Skeletal muscle satellite cell (primary cell): ENCODE data around the gene KPNB1.
A peak's percentile ranks its signal among the peaks of the same experiment; 100 is the strongest.

Source experiments
- H3K27me3 ChIP-seq: 2 replicates; pipeline ENCODE4 v1.7.0; 2013; ENCODE audit warnings: low read length; ENCODE audit not compliant: control insufficient read depth, insufficient read depth
- H3K36me3 ChIP-seq: 2 replicates; pipeline ENCODE4 v1.7.0; 2013; ENCODE audit warnings: mild to moderate bottlenecking, control low read depth, low read length; ENCODE audit not compliant: insufficient read depth
- H3K4me1 ChIP-seq: 2 replicates; pipeline ENCODE4 v1.7.0; 2013; ENCODE audit warnings: low read length; ENCODE audit not compliant: control insufficient read depth, insufficient read depth
- H3K4me2 ChIP-seq: 2 replicates; pipeline ENCODE4 v1.7.0; 2013; ENCODE audit warnings: mild to moderate bottlenecking, low read length
- H3K4me3 ChIP-seq: 2 replicates; pipeline ENCODE4 v1.7.0; 2013; ENCODE audit warnings: low read length
- H3K9ac ChIP-seq: 2 replicates; pipeline ENCODE4 v1.7.0; 2013; ENCODE audit warnings: mild to moderate bottlenecking, low read depth, low read length, moderate library complexity
- H3K9me3 ChIP-seq: replicated peaks from 2 replicates; pipeline ENCODE4 v1.7.0; 2013; ENCODE audit warnings: mild to moderate bottlenecking, control low read depth, low read length

KPNB1 gene

GRCh38 chr17:47717979-47718621 is 68.4 kb downstream of the KPNB1 start:
- H3K4me3 ChIP-seq: no peak overlapping the region
- no peaks in the 10 kb centered on the region for H3K36me3 ChIP-seq
- H3K4me1 ChIP-seq: peaks cover 37% of the 10 kb centered on the region
- no peak overlapping the region for H3K4me2 ChIP-seq
- H3K9me3 ChIP-seq: no peaks in the 10 kb centered on the region
- peaks cover 93% of the 10 kb centered on the region for H3K27me3 ChIP-seq
- no peak overlapping the region for H3K9ac ChIP-seq

- Histone ChIP-seq H3K4me1 (peaks cover 37% of the 10 kb centered on the region), H3K27me3 (peaks cover 91% of the 10 kb centered on the region), H3K4me2 (peak overlapping the region; percentile 57), H3K9me3 (no peaks in the 10 kb centered on the region), H3K4me3 (no peak overlapping the region), H3K36me3 (no peaks in the 10 kb centered on the region), H3K9ac (no peak overlapping the region)
These were observed 69.1 kb downstream of the KPNB1 start for GRCh38 chr17:47718634-47719405.

- Histone ChIP-seq H3K9me3 (no peaks in the 10 kb centered on the region), H3K4me1 (peaks cover 37% of the 10 kb centered on the region), H3K4me3 (no peak overlapping the region)
These were observed 69.9 kb downstream of the KPNB1 start for GRCh38 chr17:47719411-47720152.

GRCh38 chr17:47720196-47720595 is 70.5 kb downstream of the KPNB1 start:
- no peak overlapping the region for H3K4me3 ChIP-seq
- no peak overlapping the region for H3K4me2 ChIP-seq
- H3K27me3 ChIP-seq: peaks cover 91% of the 10 kb centered on the region
- H3K36me3 ChIP-seq: no peaks in the 10 kb centered on the region
- no peak overlapping the region for H3K9ac ChIP-seq
- H3K4me1 ChIP-seq: peaks cover 37% of the 10 kb centered on the region
- no peaks in the 10 kb centered on the region for H3K9me3 ChIP-seq

More at GRCh38 chr17:47719411-47720152, 69.9 kb downstream of the KPNB1 start:
- no peaks in the 10 kb centered on the region for H3K36me3 ChIP-seq
- no peak overlapping the region for H3K9ac ChIP-seq
- peak overlapping the region; percentile 57 for H3K4me2 ChIP-seq
- H3K27me3 ChIP-seq: peaks cover 91% of the 10 kb centered on the region

- Histone ChIP-seq H3K36me3 (no peaks in the 10 kb centered on the region), H3K4me2 (peak overlapping the region; percentile 4), H3K4me3 (no peak overlapping the region), H3K27me3 (peaks cover 90% of the 10 kb centered on the region), H3K9me3 (no peaks in the 10 kb centered on the region), H3K4me1 (peaks cover 37% of the 10 kb centered on the region), H3K9ac (no peak overlapping the region)
These were observed 71.2 kb downstream of the KPNB1 start for GRCh38 chr17:47720754-47721533.

GRCh38 chr17:47721725-47722124 is 72.0 kb downstream of the KPNB1 start:
- H3K27me3 ChIP-seq: peaks cover 90% of the 10 kb centered on the region
- H3K4me3 ChIP-seq: no peak overlapping the region
- H3K4me2 ChIP-seq: no peak overlapping the region
- peaks cover 37% of the 10 kb centered on the region for H3K4me1 ChIP-seq
- no peaks in the 10 kb centered on the region for H3K36me3 ChIP-seq
- H3K9me3 ChIP-seq: no peaks in the 10 kb centered on the region
- no peak overlapping the region for H3K9ac ChIP-seq

GRCh38 chr17:47724705-47725104 is 75.0 kb downstream of the KPNB1 start:
- H3K4me3 ChIP-seq: no peak overlapping the region
- peaks cover 16% of the 10 kb centered on the region for H3K4me1 ChIP-seq
- no peak overlapping the region for H3K4me2 ChIP-seq
- H3K27me3 ChIP-seq: peaks cover 93% of the 10 kb centered on the region
- H3K9me3 ChIP-seq: no peaks in the 10 kb centered on the region
- no peak overlapping the region for H3K9ac ChIP-seq
- no peaks in the 10 kb centered on the region for H3K36me3 ChIP-seq

- Histone ChIP-seq H3K4me3 (no peak overlapping the region), H3K4me1 (peaks cover 7% of the 10 kb centered on the region), H3K9me3 (no peaks in the 10 kb centered on the region), H3K9ac (no peak overlapping the region), H3K27me3 (peaks cover 92% of the 10 kb centered on the region), H3K4me2 (no peak overlapping the region), H3K36me3 (no peaks in the 10 kb centered on the region)
These were observed 75.9 kb downstream of the KPNB1 start for GRCh38 chr17:47725446-47726111.

GRCh38 chr17:47726796-47727703 is 77.3 kb downstream of the KPNB1 start:
- Histone ChIP-seq H3K36me3 (no peaks in the 10 kb centered on the region), H3K4me3 (no peak overlapping the region), H3K27me3 (peaks cover 91% of the 10 kb centered on the region), H3K4me1 (no peaks in the 10 kb centered on the region), H3K9me3 (no peaks in the 10 kb centered on the region), H3K9ac (no peak overlapping the region), H3K4me2 (no peak overlapping the region)

GRCh38 chr17:47727704-47728036 is 78.0 kb downstream of the KPNB1 start:
- no peak overlapping the region for H3K4me2 ChIP-seq
- H3K27me3 ChIP-seq: peaks cover 91% of the 10 kb centered on the region
- no peak overlapping the region for H3K4me3 ChIP-seq
- no peak overlapping the region for H3K9ac ChIP-seq
- no peaks in the 10 kb centered on the region for H3K4me1 ChIP-seq
- no peaks in the 10 kb centered on the region for H3K9me3 ChIP-seq
- H3K36me3 ChIP-seq: no peaks in the 10 kb centered on the region
